Sigmoid colon (tissue), 4 donors: Measurements from ENCODE around the gene ST6GALNAC3.

ENCODE experiments used
- CTCF ChIP-seq, 4 experiments: fragments of 450-650 bp in 3 of 4; fragments of 200-600 bp in 1 of 4; IDR thresholded peaks; one replicate each; pipeline ENCODE4 v1.5.1; 2016 to 2019; ENCODE audit warnings: antibody characterized with exemption in 4 of 4, mild to moderate bottlenecking in 3 of 4, moderate library complexity in 2 of 4
- EP300 ChIP-seq, 4 donors: sonication (generic); formaldehyde crosslinking; IDR thresholded peaks; one replicate each; pipeline ENCODE4 v1.6.1; 2017; ENCODE audit warnings: antibody characterized with exemption in 4 of 4
- POLR2A ChIP-seq, 2 donors: fragments of 450-650 bp; IDR thresholded peaks; one replicate each; pipeline ENCODE4 v1.6.1; 2016; ENCODE audit warnings: antibody characterized with exemption in 2 of 2, mild to moderate bottlenecking in 2 of 2, moderate library complexity in 2 of 2

- TF ChIP-seq CTCF (IDR thresholded peaks at IDR 0.05): no peak
- TF ChIP-seq POLR2A (IDR thresholded peaks at IDR 0.05): no peak
- TF ChIP-seq EP300 (IDR thresholded peaks at IDR 0.05): no peak
Observed at GRCh38 chr1:76314730-76315129, 240.2 kb downstream of the ST6GALNAC3 start.
